ENCODE results near the gene OR52A5.
"Not testable (repeated sequence)": the region's sequence is repeated elsewhere in the genome, so short reads cannot be mapped to it uniquely, and the experiment has no call there.

Gene OR52A5

DNA sequence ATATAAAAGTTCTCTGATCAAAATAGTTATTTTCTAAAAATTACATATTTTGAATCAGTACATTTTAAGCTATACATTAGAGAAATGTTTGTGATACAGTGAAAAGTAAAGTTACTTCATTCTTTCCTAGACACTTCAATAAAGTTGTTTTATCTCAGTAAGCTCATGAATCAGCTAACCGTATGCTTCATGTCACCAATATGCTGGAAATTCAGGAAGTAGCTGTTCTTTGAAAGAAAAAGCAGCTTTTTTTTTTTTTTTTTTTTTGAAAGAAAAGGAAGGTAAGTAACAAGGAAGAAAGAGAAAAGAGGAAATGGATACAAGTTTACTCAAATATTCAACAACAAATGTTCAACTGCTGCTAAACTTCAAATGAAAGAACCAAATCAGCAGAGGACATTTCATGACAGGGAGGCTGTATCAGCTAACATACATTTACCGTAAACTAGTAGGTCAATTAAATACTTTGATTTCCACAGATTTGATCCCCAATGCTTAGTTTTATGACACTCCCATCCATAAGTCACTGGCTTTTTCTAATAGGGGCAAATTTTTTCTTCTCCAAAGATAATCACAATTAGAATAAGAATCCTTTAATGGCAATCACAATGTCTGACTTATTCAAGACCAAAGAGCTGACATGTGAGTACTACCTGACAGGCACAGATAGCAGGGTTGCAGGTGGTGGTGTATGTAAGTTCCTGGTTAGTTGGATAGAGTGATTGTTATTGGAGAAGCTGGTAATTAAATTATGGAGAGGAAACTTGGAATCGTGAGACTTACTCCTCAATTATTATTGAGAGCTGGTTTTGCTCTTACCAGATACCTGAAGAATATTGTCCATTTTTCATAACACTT, 15.6 kb upstream of the OR52A5 start:
- Histone ChIP-seq H3K4me3 (replicated peaks; ENCODE audit: insufficient read depth, low read length) (no peak overlapping the region), H3K27ac (replicated peaks) (no peak overlapping the region), H3K27me3 (ENCODE audit: insufficient read depth, poor library complexity, severe bottlenecking) (no peaks in the 10 kb centered on the region)
- no peak for DNase-seq (ENCODE audit: low read depth in 1 of 2, low spot score in 1 of 2)
- TF ChIP-seq, protein P1, sequence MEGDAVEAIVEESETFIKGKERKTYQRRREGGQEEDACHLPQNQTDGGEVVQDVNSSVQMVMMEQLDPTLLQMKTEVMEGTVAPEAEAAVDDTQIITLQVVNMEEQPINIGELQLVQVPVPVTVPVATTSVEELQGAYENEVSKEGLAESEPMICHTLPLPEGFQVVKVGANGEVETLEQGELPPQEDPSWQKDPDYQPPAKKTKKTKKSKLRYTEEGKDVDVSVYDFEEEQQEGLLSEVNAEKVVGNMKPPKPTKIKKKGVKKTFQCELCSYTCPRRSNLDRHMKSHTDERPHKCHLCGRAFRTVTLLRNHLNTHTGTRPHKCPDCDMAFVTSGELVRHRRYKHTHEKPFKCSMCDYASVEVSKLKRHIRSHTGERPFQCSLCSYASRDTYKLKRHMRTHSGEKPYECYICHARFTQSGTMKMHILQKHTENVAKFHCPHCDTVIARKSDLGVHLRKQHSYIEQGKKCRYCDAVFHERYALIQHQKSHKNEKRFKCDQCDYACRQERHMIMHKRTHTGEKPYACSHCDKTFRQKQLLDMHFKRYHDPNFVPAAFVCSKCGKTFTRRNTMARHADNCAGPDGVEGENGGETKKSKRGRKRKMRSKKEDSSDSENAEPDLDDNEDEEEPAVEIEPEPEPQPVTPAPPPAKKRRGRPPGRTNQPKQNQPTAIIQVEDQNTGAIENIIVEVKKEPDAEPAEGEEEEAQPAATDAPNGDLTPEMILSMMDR (IDR thresholded peaks at IDR 0.05; ENCODE audit: insufficient read depth, low read length), result no peak
- TF ChIP-seq POLR2AphosphoS5 (IDR thresholded peaks at IDR 0.05; ENCODE audit: low read depth) (no peak), GABPA (IDR thresholded peaks at IDR 0.05; ENCODE audit: low read depth) (no peak), SPI1 (IDR thresholded peaks at IDR 0.05; ENCODE audit: borderline replicate concordance, low read depth) (0 out of 2 replicates have a peak, but pooled peaks have one; percentile 16)
- TF ChIP-seq, protein P2, sequence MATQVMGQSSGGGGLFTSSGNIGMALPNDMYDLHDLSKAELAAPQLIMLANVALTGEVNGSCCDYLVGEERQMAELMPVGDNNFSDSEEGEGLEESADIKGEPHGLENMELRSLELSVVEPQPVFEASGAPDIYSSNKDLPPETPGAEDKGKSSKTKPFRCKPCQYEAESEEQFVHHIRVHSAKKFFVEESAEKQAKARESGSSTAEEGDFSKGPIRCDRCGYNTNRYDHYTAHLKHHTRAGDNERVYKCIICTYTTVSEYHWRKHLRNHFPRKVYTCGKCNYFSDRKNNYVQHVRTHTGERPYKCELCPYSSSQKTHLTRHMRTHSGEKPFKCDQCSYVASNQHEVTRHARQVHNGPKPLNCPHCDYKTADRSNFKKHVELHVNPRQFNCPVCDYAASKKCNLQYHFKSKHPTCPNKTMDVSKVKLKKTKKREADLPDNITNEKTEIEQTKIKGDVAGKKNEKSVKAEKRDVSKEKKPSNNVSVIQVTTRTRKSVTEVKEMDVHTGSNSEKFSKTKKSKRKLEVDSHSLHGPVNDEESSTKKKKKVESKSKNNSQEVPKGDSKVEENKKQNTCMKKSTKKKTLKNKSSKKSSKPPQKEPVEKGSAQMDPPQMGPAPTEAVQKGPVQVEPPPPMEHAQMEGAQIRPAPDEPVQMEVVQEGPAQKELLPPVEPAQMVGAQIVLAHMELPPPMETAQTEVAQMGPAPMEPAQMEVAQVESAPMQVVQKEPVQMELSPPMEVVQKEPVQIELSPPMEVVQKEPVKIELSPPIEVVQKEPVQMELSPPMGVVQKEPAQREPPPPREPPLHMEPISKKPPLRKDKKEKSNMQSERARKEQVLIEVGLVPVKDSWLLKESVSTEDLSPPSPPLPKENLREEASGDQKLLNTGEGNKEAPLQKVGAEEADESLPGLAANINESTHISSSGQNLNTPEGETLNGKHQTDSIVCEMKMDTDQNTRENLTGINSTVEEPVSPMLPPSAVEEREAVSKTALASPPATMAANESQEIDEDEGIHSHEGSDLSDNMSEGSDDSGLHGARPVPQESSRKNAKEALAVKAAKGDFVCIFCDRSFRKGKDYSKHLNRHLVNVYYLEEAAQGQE (IDR thresholded peaks at IDR 0.05; ENCODE audit: insufficient replicate concordance, low read depth), result no peak

DNA sequence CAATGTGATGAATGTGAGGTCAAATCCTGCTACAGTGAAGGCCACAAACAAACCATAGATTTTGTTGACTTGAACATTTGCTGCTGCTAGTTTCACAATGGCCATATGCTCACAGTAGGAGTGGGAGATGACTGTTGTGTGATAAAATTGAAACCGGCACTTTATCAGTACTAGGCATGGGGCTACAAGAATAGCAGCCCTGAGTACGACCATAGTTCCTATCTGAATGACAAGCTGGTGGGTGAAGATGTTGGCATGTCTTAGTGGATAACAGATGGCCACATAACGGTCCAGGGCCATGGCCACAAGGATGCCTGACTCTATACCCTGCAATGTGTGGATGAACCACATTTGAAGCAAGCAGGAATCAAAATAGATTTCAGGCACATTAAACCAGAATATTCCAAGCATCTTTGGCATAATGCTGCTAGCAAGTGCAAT, 13.6 kb upstream of the OR52A5 start:
- no peaks in the 10 kb centered on the region for H3K27me3 ChIP-seq (ENCODE audit: insufficient read depth, poor library complexity, severe bottlenecking)
- no peak for DNase-seq (ENCODE audit: low read depth in 1 of 2, low spot score in 1 of 2)

DNA sequence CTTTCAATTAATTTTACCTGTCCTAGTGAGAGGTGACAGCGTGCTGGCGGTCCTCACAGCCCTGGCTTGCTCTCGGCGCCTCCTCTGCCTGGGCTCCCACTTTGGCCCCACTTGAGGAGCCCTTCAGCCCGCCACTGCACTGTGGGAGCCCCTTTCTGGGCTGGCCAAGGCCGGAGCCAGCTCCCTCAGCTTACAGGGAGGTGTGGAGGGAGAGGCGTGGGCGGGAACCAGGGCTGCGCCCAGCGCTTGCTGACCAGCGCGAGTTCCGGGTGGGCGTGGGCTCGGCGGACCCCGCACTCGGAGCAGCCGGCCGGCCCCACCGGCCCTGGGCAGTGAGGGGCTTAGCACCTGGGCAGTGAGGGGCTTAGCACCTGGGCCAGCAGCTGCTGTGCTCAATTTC, 6.0 kb upstream of the OR52A5 start:
- DNase-seq (ENCODE audit: low read depth in 1 of 2, low spot score in 1 of 2); H3K27ac ChIP-seq (replicated peaks); H3K4me3 ChIP-seq (replicated peaks; ENCODE audit: insufficient read depth, low read length): not testable (repeated sequence)

More for the DNA sequence above, 13.6 kb upstream of the OR52A5 start:
- no peak overlapping the region for H3K4me3 ChIP-seq (replicated peaks; ENCODE audit: insufficient read depth, low read length)
- TF ChIP-seq, protein P2 (IDR thresholded peaks at IDR 0.05; ENCODE audit: insufficient replicate concordance, low read depth), result no peak
- no peak for TF ChIP-seq GABPA (IDR thresholded peaks at IDR 0.05; ENCODE audit: low read depth)
- TF ChIP-seq POLR2AphosphoS5 (IDR thresholded peaks at IDR 0.05; ENCODE audit: low read depth), result no peak
- TF ChIP-seq, protein P1 (IDR thresholded peaks at IDR 0.05; ENCODE audit: insufficient read depth, low read length), result no peak
- TF ChIP-seq SPI1 (IDR thresholded peaks at IDR 0.05; ENCODE audit: borderline replicate concordance, low read depth), result no peak
- no peak overlapping the region for H3K27ac ChIP-seq (replicated peaks)

DNA sequence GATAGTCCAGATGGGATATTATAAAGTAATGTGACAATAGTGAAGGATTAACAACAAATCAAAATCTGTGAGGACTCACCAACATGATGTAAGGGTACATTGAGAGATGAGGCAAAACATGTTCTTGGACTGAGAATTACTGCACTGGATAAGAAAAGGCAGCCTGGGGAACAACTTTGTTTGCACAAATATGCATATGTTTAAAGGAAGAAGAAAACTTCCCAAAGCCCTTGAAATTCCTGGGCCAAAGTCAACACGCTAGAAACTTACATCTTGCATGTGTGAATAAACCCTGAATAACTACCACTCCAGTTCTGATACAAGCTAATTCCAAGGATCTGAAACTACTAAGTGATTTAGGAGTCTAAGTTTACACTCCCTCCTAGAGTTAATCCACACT, 1.1 kb downstream of the OR52A5 start:
- H3K4me3 ChIP-seq (replicated peaks; ENCODE audit: insufficient read depth, low read length), result no peak overlapping the region
- no peak for DNase-seq (ENCODE audit: low read depth in 1 of 2, low spot score in 1 of 2)
- TF ChIP-seq POLR2AphosphoS5 (IDR thresholded peaks at IDR 0.05; ENCODE audit: low read depth) (no peak), SPI1 (IDR thresholded peaks at IDR 0.05; ENCODE audit: borderline replicate concordance, low read depth) (no peak), GABPA (IDR thresholded peaks at IDR 0.05; ENCODE audit: low read depth) (no peak)
- TF ChIP-seq, protein P2 (IDR thresholded peaks at IDR 0.05; ENCODE audit: insufficient replicate concordance, low read depth), result no peak
- TF ChIP-seq, protein P1 (IDR thresholded peaks at IDR 0.05; ENCODE audit: insufficient read depth, low read length), result no peak
- H3K27ac ChIP-seq (replicated peaks), result no peak overlapping the region
- no peaks in the 10 kb centered on the region for H3K27me3 ChIP-seq (ENCODE audit: insufficient read depth, poor library complexity, severe bottlenecking)

More for the DNA sequence above, 6.0 kb upstream of the OR52A5 start:
- not testable (repeated sequence) for H3K27me3 ChIP-seq (ENCODE audit: insufficient read depth, poor library complexity, severe bottlenecking)

Measured in HL-60 (cell line).